K562 (cell line): ENCODE results near the gene ZNF32. TPM values are rescaled to one million over a fixed set of nuclear protein-coding genes. Genes with fewer than 3 reads are reported as not detected.
A peak's percentile ranks its signal among the peaks of the same experiment; 100 is the strongest.

Experiments used
- ATF2 ChIP-seq: sonication (generic); formaldehyde crosslinking; IDR thresholded peaks from 2 replicates; pipeline ENCODE4 v1.8.1; 2022; ENCODE audit warnings: missing genetic modification reagents
- CBFA2T2 ChIP-seq: fragments of 450-650 bp; conservative IDR thresholded peaks from 2 replicates; pipeline ENCODE4 v1.6.1; 2017; ENCODE audit warnings: mild to moderate bottlenecking
- CGGBP1 ChIP-seq: fragments of 250-450 bp; sonication (Bioruptor Pico); IDR thresholded peaks from 2 replicates; pipeline ENCODE4 v1.9.0; 2021; ENCODE audit warnings: mild to moderate bottlenecking
- DEAF1 ChIP-seq: fragments of 450-650 bp; formaldehyde crosslinking; IDR thresholded peaks from 2 replicates; pipeline ENCODE4 v1.4.0; 2020; ENCODE audit warnings: mild to moderate bottlenecking, moderate library complexity
- E2F8 ChIP-seq: fragments of 450-650 bp; IDR thresholded peaks from 2 replicates; pipeline ENCODE4 v1.7.1; 2018; ENCODE audit warnings: mild to moderate bottlenecking, low read depth; ENCODE audit not compliant: partially characterized antibody
- E4F1 ChIP-seq: fragments of 250-450 bp; sonication (Bioruptor Pico); IDR thresholded peaks from 2 replicates; pipeline ENCODE4 v1.5.0; 2021; ENCODE audit warnings: mild to moderate bottlenecking, borderline replicate concordance
- KLF16 ChIP-seq: IDR thresholded peaks from 2 replicates; pipeline ENCODE4 v1.6.1; 2016; ENCODE audit warnings: antibody characterized with exemption
- LARP7 ChIP-seq: fragments of 450-650 bp; IDR thresholded peaks from 2 replicates; pipeline ENCODE4 v1.6.1; 2016
- LEF1 ChIP-seq: fragments of 450-650 bp; IDR thresholded peaks from 2 replicates; pipeline ENCODE4 v1.6.1; 2016; ENCODE audit warnings: mild to moderate bottlenecking
- SFPQ ChIP-seq: fragments of 200-400 bp; formaldehyde crosslinking; IDR thresholded peaks from 2 replicates; pipeline ENCODE4 v1.6.1; 2017; ENCODE audit warnings: mild to moderate bottlenecking, low read depth, low read length, moderate library complexity
- SMARCB1 ChIP-seq: IDR thresholded peaks from 2 replicates; pipeline ENCODE4 v1.6.1; 2011; ENCODE audit warnings: improper control_type of control experiment, low read depth; ENCODE audit not compliant: insufficient read length
- SPI1 ChIP-seq: IDR thresholded peaks from 2 replicates; pipeline ENCODE4 v1.6.1; 2011; ENCODE audit warnings: low read depth, low read length, control low read depth, borderline replicate concordance
- SRSF7 ChIP-seq: fragments of 200-400 bp; formaldehyde crosslinking; optimal IDR thresholded peaks from 2 replicates; pipeline ENCODE3; 2017; ENCODE audit warnings: mild to moderate bottlenecking, low read depth, low read length
- XRCC5 ChIP-seq: fragments of 200-400 bp; formaldehyde crosslinking; IDR thresholded peaks from 2 replicates; pipeline ENCODE4 v1.6.1; 2017; ENCODE audit warnings: low read depth, mild to moderate bottlenecking, low read length
- ZNF282 ChIP-seq: sonication (generic); formaldehyde crosslinking; IDR thresholded peaks from 2 replicates; pipeline ENCODE4 v1.8.1; 2023; ENCODE audit warnings: missing genetic modification reagents
- ZSCAN32 ChIP-seq: fragments of 450-650 bp; formaldehyde crosslinking; IDR thresholded peaks from 2 replicates; pipeline ENCODE4 v1.4.0; 2020; ENCODE audit warnings: mild to moderate bottlenecking, moderate library complexity
- ZZZ3 ChIP-seq: fragments of 450-650 bp; IDR thresholded peaks from 2 replicates; pipeline ENCODE4 v1.6.1; 2016; ENCODE audit warnings: antibody characterized with exemption, mild to moderate bottlenecking, moderate library complexity
- polyA plus RNA-seq, 8 experiments: library from polyadenylated mRNA; depleted of rRNA in 4 of 8; stranded (reverse) in 5 of 8; unstranded in 3 of 8; fragments of >200 nt; fragmentation: Nextera tagmentation in 2 of 8; fragmentation: Illumina TruSeq in 1 of 8; extraction: Ambion mirVana in 2 of 8; extraction: Trizol in 1 of 8; gene quantifications; 2 replicates each; pipeline versions ENCODE4 v1.2.1 to v1.2.3, GENCODE V29; 2011 to 2014; ENCODE audit warnings: inconsistent platforms in 1 of 8, missing spikeins in 1 of 8
- total RNA-seq, 7 experiments: library from RNA; depleted of rRNA in 6 of 7; stranded (reverse); fragments of >200 nt in 6 of 7; fragmentation: Illumina TruSeq in 2 of 7; extraction: Trizol in 2 of 7; gene quantifications; 2 replicates each; pipeline versions ENCODE4 v1.2.1 to v1.2.3, GENCODE V29; 2011 to 2021; ENCODE audit warnings: low replicate concordance in 1 of 7

Gene ZNF32
- total and polyA plus RNA-seq, 9 of the 15 experiments (the other 6 are each of a cell fraction or from before 2014, with no cell fraction given), result 17.3 to 57.0 (median 26.3) TPM

- TF ChIP-seq CGGBP1 (CRISPR knock-in tag), result no peak
- TF ChIP-seq ATF2 (CRISPR knock-in tag), result no peak
- TF ChIP-seq E4F1 (CRISPR knock-in tag), result no peak
- TF ChIP-seq ZNF282 (CRISPR knock-in tag), result no peak
- no peak for TF ChIP-seq CBFA2T2
- no peak for TF ChIP-seq E2F8
- no peak for TF ChIP-seq ZSCAN32 (CRISPR knock-in tag)
- no peak for TF ChIP-seq ZZZ3
- no peak for TF ChIP-seq XRCC5
- TF ChIP-seq LARP7, result no peak
- no peak for TF ChIP-seq SFPQ
- peak; percentile 84 for TF ChIP-seq DEAF1 (CRISPR knock-in tag)
- TF ChIP-seq LEF1, result no peak
- TF ChIP-seq KLF16, result 0 out of 2 replicates have a peak, but pooled peaks have one; percentile 6
- no peak for TF ChIP-seq SPI1
- no peak for TF ChIP-seq SRSF7
- TF ChIP-seq SMARCB1, result no peak
Measured at GRCh38 chr10:43671659-43672531, 23.2 kb upstream of the ZNF32 start (continued).
